ENCODE data around the gene IGFBP5.

The IGFBP5 gene

DNA sequence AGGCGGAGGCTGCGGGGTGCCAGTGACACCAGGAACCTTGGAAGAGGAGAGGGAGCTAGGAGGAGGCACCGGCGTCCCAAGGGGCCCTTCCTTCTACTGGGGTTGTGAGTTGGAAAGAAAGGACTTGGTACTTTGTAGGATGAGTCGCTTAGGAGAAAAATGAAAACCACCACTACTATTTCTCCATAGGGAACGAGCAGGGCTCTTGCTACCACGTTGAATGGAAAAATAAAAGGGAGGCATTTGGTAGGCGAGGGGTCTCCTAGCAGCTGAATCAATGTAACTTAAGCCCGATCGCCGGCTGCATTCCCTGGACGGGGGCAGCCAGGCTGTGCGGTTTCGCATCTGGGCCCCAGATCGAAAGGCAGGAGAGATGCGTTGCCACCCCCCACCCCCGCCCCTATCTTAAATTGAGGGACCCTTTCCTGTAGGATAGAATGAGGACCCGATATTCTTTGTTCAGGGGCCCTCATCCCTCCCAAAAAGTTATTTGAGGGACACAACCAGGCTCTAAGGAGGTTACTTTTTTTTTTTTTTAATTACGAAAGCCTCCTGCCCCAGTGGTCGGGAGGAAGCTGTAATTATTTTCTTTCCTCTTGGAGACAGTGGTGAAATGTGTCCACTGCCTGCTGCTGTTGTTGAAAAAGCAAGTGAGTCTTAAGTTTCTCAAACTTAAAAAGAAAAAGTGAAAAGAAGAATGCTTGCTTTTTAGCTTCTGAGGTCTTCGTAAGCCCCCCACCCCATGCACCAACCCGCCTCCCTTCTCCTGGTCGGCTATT, 60.8 kb downstream of the IGFBP5 start:
- H3K4me3 ChIP-seq (ENCODE audit: low read depth, low read length): no peak overlapping the region
- DNase-seq (ENCODE audit: low read depth): no peak
- TF ChIP-seq, protein P1, sequence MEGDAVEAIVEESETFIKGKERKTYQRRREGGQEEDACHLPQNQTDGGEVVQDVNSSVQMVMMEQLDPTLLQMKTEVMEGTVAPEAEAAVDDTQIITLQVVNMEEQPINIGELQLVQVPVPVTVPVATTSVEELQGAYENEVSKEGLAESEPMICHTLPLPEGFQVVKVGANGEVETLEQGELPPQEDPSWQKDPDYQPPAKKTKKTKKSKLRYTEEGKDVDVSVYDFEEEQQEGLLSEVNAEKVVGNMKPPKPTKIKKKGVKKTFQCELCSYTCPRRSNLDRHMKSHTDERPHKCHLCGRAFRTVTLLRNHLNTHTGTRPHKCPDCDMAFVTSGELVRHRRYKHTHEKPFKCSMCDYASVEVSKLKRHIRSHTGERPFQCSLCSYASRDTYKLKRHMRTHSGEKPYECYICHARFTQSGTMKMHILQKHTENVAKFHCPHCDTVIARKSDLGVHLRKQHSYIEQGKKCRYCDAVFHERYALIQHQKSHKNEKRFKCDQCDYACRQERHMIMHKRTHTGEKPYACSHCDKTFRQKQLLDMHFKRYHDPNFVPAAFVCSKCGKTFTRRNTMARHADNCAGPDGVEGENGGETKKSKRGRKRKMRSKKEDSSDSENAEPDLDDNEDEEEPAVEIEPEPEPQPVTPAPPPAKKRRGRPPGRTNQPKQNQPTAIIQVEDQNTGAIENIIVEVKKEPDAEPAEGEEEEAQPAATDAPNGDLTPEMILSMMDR (IDR thresholded peaks at IDR 0.05; ENCODE audit: insufficient read depth, low read depth, low read length, missing control alignments): no peak

DNA sequence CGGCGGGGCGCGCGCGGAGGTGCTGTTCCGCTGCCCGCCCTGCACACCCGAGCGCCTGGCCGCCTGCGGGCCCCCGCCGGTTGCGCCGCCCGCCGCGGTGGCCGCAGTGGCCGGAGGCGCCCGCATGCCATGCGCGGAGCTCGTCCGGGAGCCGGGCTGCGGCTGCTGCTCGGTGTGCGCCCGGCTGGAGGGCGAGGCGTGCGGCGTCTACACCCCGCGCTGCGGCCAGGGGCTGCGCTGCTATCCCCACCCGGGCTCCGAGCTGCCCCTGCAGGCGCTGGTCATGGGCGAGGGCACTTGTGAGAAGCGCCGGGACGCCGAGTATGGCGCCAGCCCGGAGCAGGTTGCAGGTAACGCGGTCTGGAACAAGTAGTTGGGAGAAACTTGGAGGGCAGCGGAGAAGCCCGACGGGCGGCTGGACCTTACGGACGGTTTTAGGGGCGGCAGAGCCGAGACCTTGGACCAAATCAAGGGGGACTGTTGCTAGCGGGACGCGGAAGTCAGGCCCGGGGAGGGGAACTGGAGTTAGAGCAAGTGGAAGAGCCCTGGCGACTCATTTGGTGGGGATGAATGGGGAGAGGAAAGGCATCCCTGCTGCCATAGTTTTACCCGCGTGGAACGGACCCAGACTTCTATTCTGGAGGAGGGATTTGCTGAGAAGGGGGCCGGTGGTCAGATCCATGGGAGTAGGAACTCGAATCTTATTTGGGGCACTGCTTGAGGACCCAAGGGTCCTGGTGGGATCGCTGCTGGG, 61.6 kb downstream of the IGFBP5 start:
- no peak for DNase-seq (ENCODE audit: low read depth)
- no peak overlapping the region for H3K4me3 ChIP-seq (ENCODE audit: low read depth, low read length)
- TF ChIP-seq, protein P1 (IDR thresholded peaks at IDR 0.05; ENCODE audit: insufficient read depth, low read depth, low read length, missing control alignments): no peak

GRCh38 chr2:216632952-216633615, 62.3 kb downstream of the IGFBP5 start, which contains the start of gene IGFBP2:
TSS of gene IGFBP2 (plus strand) at chr2:216633420. CDS start at chr2:216633524, 104 bp downstream.
- no peak within 1 kb of the TSS for H3K4me3 ChIP-seq (ENCODE audit: low read depth, low read length)
- TF ChIP-seq, protein P1 (IDR thresholded peaks at IDR 0.05; ENCODE audit: insufficient read depth, low read depth, low read length, missing control alignments): no peak

DNA sequence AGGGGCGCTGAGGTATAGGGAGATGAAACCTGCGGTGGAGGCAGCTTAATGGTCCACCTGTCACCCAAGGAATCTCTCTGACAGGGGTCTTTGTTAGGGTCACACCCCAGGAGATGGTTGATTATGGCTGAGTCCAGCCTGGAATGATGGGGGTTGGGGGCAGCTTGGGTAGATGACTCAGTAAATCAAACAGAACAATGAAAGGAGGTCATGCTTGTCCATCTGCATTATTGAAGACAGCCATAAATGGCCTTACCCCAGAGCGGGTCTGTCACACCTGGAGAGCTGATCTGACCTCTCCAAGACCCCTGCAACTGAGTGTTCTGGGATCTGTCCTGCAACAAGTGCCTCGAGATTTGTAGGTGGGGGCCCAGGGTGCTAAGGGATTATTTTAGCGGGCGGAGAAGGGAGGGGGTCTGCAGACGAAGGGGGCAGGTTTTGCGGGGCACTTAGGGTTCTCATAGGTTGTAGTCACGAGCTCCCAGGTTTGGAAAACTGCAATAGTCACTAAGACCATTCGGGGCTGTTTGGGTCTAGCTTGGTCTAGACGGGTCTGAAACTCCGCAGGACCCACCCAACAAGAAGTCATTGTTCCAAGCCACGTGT, 62.9 kb downstream of the IGFBP5 start:
- DNase-seq (ENCODE audit: low read depth): no peak
- no peak overlapping the region for H3K4me3 ChIP-seq (ENCODE audit: low read depth, low read length)
- TF ChIP-seq, protein P1 (IDR thresholded peaks at IDR 0.05; ENCODE audit: insufficient read depth, low read depth, low read length, missing control alignments): no peak

More at GRCh38 chr2:216632952-216633615, 62.3 kb downstream of the IGFBP5 start, which contains the start of gene IGFBP2:
- DNase-seq (ENCODE audit: low read depth): no peak

GRCh38 chr2:216629784-216630183, 65.6 kb downstream of the IGFBP5 start:
- TF ChIP-seq, protein P1 (IDR thresholded peaks at IDR 0.05; ENCODE audit: insufficient read depth, low read depth, low read length, missing control alignments): no peak
- no peak for DNase-seq (ENCODE audit: low read depth)
- no peak overlapping the region for H3K4me3 ChIP-seq (ENCODE audit: low read depth, low read length)

DNA sequence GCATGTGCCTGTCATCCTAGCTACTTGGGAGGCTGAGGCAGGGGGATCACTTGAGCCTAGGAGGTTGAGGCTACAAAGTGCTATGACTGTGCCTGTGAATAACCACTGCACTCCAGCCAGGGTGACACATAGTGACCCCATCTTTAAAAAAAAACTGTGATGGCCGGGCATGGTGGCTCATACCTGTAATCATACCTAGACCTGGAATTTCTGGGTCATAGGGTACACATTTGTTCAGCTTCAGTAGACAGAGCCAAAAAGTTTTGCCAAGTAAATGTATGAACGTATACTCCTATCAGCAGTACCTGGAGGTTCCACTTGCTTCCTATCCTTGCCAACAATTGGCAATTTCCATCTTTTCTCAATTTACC, 68.5 kb downstream of the IGFBP5 start:
- no peak for DNase-seq (ENCODE audit: low read depth)
- TF ChIP-seq, protein P1 (IDR thresholded peaks at IDR 0.05; ENCODE audit: insufficient read depth, low read depth, low read length, missing control alignments): no peak
- no peak overlapping the region for H3K4me3 ChIP-seq (ENCODE audit: low read depth, low read length)
